Globus pallidus (tissue), 1 donor: ENCODE measurements around the gene ATG16L2.

Experiments
- DNase-seq: peaks from one replicate; pipeline ENCODE4 v3.0.0-alpha.2; 2015; ENCODE audit warnings: low spot score

ATG16L2 gene, protein sequence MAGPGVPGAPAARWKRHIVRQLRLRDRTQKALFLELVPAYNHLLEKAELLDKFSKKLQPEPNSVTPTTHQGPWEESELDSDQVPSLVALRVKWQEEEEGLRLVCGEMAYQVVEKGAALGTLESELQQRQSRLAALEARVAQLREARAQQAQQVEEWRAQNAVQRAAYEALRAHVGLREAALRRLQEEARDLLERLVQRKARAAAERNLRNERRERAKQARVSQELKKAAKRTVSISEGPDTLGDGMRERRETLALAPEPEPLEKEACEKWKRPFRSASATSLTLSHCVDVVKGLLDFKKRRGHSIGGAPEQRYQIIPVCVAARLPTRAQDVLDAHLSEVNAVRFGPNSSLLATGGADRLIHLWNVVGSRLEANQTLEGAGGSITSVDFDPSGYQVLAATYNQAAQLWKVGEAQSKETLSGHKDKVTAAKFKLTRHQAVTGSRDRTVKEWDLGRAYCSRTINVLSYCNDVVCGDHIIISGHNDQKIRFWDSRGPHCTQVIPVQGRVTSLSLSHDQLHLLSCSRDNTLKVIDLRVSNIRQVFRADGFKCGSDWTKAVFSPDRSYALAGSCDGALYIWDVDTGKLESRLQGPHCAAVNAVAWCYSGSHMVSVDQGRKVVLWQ

DNA sequence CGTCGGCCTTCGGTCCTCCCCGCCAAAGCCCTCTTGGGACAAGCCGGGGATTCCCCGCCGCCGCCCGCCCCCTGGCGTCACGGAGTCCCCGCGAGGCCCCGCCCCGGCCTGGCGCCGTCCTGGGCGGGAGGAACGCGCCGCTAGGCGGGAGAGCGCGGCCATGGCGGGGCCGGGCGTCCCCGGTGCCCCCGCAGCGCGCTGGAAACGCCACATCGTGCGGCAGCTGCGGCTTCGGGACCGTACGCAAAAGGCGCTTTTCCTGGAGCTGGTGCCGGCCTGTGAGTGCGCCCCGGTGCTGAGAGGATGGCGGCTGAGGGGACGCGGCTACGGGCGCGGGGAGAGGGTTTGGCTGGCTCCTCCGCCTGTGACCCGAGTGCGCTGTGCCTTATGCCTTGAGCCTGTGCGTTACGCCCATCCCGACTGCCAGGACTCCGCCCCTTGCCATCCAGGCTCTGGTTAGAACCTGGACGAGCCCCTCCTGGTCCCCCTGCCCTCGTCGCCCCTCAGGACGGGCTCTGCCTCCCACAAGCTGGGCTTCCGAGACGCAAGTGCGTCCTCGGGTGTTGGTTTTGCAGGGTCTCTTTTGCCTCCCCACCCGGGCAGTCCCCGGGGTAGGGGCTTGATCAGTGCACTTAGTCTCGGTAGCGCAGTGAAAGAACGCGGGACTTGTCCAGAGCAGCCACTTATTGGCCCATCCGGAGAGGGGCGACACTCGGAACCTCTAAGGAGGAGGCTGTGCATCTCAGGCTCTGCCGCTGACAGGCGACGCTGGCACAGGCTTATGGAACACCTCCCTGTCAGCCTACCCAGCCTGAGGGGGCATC, at the start of gene ATG16L2:
ATG16L2 (plus strand) TSS at position 126 of the 824 bp plus-strand sequence; CDS start at position 161, 35 bp downstream.
- DNase-seq: peak; percentile 46

DNA sequence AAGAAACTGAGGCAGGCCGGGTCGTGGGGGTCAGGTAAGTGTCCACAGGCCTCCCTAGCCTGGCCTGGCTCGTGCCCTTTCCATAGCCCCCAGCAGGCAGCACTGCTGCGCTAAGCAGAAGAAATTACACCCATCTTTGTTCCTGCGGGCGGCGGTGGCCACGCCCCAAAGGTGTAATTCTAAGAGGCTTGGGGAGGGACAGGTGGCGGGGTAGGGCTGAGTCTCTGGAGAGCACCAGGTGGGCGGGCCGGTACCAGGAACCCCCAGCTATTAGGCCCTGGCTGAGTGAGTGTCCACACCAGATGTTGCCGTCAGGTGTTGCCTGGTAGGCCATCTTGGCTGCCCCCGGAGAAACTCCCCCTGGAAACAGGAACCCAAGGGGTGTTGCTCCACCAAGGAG, 49.7 kb upstream of the ATG16L2 start:
- no peak for DNase-seq

DNA sequence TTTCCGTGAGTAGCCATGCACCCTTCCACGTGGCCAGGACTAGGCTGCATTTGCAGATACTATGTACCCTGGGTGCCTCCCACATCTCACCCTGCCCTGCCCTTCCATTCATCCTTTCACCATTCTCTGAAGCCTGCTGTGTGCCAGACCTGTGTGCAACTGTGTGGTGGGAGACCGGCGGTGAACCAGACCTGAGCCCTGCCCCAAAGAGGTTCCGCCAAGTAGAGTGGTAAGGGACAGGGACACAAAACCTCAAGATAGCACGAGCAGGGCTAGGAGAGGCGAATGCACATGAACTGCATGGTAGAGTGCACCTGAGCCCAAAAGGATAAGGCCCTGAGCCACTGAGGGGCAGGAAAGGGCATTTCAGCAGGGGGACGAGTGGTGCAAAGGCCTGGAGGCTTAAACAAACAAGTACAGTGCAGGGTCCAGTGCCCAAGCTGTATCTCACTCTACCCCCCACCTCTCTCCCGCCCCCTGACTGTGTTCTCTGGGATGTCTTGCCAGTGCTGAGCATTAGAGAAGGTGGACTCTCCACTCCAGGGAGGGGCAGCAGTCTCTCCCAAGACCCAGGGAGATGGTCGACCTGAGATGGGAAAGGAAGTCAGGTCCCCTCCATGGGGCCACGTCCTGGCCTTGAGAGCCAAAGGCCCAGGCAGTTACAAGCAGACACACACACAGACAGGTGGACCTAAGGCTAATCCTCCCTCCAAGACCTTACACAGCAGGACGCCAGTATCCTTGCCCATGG, 47.9 kb upstream of the ATG16L2 start:
- no peak for DNase-seq

DNA sequence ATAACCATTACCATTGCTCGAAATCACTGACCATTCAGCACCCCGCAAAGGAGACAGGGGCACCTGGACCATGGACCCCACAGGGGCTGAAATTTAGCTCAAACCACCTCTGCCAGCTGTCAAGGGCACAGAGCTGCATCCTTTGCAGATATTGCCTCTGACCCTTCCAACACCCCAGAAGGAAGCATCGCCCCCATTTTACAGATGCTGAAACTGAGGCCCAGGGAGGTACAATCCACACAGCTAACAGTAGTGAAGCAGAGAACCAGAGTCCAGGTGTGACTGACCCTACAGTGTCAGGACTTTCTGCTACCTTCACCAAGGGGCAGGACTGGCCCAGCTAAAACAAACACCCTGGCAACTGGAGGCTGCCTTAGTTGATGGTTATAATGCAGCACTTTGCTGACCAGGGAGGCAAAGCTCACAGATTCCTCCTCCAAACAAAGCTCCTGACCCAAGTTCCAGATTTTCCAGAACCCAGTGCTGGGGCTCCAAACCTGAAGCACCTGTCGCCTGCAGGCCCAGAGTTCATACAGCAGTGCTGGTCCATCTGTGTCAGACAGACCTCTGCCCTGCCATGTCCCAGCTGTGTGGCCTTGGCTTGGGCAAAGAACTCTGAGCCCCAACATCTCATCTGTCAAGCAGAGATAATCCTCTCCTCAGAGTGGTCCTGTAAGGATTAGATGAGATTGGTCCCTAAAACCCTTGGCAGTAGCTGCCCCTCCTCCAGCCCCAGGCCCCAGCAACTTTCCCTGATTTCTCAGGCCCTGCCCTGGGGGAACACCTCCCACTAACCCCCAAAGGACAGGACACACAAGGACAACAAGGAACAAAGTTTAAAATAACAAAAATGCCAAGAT, 46.8 kb upstream of the ATG16L2 start:
- DNase-seq: no peak

DNA sequence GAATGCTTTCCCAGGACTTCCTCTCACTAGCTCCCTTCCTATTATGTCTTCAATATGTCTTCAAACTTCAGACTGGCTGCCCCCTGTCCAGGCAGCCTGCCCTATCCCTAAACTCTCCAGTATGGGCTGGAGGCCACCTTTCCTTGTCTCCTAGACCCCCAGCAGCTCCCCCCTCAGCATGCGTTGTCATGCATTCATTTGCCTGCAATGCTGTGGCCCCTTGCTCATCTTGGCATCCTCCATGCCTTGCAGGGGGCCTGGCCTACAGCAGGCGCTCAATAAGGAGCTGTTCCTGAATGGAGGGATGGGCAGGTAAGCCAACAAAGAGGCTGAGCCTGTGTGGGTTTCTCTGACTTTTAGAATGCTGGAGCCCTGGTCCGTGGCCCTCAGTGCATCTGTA, 45.6 kb upstream of the ATG16L2 start:
- no peak for DNase-seq

DNA sequence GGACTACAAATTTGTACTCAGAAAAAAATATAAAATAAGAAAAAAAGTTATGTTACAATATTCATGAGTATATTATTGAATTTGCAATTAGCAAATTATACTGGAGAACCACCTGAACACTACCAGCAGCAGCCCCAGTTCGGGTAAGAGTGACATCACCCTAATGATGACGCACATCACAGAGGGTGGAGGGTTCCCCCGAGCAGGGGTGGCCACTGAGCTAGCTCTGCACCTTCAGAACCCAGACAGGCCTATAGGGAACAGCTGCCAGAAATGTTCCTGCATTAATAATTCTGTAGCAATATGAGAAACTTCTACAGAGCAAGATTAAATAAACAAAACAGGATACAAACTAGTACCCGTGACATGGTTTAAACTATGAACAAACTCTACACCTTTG, 44.5 kb upstream of the ATG16L2 start:
- DNase-seq: no peak

DNA sequence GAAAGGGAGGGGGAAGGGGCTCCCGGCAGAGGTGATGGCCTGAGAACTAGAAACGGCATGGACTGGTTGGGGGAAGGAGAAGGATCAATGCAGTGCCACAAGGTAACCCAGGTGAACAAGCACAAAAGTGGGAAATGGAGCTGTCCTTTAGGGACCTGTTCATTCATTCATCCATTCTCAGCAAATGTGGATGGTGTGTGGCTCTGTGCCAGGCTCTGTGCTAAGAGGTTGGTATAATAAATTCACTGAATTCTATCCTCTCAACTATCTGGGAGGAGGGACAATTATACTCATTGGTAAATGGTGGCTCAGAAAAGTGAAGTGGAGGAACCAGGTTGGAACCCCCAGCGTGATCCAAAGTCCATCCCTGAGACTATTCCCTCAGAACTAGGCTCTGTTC, 43.4 kb upstream of the ATG16L2 start:
- DNase-seq: no peak

DNA sequence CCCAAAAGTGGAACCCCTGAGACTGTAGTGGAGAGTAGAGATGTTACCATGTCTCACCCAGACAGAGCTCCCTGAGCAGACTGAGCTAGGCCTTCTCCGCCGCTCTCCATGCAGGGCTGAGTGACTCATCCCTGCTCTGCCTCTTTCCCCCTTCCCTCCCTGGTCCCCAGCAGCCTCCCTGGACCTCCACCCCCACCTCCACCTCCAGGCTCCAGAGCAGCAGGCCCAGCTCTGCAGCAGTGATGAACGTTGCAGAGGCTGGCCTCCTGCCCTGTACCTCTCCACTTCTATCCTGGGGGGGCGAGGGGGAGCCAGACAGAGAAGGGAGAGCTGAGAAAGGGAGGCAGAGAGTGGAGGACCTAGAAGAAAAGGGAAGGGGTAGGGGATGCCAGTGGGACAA, 42.7 kb upstream of the ATG16L2 start:
- no peak for DNase-seq

DNA sequence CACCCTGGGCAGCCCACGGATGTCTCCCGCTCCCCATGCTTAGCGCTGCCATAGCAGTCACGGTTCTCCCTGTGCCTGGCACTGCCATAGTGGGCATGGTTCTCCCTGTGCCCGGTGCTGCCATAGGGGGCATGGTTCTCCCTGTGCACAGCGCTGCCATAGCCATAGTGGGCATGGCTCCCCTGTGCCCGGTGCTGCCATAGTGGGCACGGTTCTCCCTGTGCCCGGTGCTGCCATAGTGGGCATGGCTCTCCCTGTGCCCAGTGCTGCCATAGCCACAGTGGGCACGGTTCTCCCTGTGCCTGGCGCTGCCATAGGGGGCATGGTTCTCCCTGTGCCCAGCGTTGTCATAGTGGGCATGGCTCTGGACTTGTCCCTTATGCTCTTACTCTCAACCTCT, 42.2 kb upstream of the ATG16L2 start:
- DNase-seq: no peak

DNA sequence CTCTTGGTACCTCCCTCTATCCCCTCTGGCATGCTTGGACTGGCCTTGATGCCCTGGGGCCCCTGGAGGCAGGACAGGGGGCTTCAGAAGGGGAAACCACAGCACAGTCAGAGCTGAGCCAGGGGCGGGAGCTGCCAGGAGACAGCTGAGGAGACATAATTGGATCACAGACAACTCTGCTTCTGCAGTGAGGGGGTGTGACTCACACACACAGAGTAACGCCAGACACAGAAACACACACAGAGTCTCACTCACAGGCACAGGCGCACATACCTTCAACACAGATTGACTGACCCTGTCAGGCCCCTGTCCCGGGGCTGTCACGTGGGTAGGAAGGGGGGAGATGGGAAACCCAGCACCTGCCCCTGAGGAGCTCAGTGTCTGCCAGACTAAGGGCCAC, 40.9 kb upstream of the ATG16L2 start:
- DNase-seq: peak; percentile 55

DNA sequence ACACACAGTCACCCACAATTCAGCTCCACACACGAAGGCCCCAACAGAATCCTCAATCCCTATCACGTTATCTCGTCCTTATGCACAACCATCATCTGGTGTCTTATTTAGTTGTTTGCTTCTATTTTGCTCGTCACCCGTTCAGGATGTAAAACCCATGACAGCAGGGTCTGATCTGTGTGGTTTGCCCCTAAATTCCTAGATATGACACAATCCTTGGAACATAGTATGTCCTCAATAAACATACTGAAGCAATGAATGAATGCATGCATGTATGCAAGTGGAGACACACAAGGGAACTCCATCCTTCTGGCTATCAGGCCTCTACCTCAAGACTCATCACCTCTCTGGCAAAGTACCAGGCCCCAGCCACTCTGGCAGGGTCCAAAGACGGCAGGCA, 40.5 kb upstream of the ATG16L2 start:
- no peak for DNase-seq

DNA sequence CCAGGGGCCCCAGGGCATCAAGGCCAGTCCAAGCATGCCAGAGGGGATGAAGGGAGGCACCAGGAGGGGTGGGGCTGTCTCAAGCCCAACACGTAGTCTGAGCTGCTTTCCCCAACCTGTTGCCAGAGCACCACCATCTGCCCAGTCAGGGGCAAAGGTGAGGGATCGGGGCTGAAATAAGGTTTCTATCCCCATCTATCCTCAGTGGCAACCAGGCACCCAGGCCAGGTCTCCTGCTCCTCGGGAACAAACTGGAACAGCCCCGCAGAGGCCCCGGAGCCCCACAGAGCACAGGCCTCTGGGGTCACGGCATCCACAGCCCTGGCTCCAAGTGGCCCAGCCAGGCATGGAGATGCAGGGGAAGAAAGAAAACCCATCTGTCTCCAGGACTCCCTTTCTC, 39.7 kb upstream of the ATG16L2 start:
- no peak for DNase-seq

DNA sequence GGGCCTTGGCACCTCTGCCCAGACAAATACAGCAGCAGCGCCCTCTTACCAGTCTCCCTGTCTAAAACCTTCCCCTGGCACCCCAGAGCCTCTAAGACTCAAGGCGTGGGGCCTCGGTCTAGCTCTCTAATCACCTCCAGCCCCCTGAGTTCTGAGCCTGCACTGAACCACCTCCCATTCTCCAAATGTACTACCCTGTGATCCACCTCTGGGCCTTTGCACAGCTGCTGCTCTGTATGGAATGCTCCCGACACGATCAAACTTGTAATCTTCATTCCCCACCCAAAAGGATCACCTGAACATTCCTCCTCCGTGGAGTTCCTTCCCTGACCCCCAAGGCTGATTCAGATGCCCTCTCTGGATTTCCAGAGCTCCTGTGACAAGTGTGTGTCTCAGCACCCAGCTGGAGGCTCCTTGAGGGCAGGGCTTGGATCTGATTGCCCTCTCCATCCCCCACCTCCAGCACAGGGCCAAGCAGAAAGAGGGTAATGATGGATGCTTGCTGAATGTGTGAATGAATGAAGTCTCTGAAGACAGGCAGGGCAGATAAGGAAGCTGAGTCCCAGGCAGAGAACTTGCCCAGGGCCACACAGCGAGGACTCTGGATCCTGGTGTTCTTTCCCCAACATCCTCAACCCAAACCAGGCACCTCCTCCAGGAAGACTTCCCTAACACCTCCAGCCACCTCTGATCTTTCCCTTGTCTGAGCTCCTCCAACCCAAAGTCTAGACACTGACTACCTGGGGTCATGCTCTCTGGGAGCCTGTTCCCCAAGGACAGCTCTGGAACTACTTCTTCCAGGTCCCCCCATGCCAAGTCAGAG, 38.7 kb upstream of the ATG16L2 start:
- no peak for DNase-seq

DNA sequence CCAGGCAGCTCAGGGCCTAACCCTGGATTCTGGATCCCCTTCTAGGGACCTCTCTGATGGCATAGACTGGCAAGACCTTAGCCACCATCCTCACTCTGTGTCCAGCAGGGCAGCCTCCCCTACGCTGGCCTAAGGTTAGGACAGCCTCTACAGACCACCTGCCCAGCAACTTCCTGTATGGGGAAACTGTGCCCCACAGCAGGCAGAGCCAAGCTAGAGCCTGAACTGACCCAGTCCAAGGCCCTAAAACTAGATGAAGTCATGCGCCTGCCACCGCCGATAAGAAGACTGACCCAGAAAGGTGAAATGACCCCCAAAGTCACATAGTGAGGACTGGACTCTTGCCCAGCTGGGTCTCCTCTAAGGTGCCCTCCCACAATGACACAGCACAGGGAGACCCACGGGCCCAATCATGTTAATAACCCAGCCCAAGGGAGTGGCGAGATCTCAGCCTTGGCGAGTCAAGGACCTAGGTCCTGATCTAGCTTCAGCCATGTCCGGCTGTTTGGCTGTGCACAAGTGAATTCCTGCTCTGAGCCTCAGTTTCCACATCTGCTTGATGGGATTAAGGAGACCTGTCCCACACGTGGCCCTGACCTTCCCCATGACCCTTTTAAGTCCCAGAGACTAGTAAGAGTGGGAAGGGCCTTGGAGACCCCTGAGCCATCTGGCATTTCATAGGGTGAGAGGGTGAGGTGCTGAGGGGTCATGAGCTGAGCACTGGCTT, 37.9 kb upstream of the ATG16L2 start:
- DNase-seq: no peak

DNA sequence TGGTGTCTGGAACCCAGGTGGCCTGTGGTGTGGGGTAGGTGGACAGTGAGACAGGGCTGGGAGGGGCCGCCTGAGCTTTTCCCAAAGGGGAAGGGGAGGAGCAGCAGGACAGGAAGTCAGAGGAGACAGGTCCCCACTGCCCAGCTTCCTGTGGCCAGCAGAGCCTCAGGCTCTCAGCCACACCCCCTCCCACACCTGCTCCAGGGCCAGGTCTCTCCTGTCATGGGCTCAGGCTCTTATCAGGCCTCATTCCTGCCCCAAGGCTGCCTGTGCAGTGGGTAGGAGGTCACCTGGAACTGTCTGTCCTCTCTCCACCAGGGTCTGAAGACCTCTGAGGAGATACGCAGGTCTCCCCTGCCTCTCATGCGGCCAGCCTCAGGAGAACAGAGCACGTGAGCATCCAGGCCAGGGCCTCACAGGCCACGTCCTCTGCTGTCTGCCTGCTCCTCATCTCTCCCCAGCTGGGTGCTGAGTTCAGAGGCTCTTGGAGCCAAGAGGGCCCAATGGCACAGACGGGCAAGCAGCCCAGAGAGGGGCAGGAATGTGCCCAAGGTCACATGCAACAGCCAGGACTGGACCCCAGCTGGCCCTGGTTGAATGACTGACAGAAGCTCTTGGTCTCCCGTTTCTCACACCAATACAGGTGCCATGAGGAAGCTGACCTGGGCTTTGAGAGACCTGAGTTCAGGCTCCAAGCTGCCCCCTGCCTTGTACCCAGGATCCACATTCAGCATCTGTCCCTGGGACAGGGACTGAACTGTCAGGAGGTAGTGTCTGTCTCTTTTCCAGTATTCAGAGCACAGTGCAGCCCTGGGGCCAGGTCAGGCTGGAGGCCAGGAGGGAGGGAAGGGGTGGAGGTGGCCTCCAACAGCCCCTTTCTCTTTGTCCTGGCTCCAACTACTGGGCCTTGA, 37.1 kb upstream of the ATG16L2 start:
- peak; percentile 89 for DNase-seq

DNA sequence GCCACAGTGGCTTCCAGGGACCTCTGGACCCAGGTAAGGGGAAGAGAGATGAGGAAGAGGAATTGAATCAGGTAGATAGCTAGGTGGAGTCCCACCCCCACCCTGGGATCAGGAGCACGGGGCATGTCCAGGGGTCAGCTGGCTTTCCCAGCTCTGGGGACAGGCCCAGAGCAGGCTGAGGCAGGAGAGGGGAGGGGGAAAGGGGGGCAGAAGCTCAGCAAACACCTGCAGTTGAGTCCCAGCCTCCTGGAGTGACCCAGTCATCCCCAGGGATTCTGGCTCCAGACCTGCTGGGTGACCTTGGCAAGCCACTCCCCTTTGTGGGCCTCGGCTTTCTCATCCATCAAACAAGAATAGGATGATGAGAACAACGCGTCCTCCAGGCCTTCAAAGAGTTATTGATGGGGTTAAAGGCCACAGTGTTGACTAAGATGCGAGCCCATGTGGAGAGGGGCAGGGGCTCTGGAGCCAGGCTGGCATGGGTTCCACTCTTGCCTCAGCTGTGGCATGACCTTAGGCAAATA, 36.4 kb upstream of the ATG16L2 start:
- peak; percentile 40 for DNase-seq

DNA sequence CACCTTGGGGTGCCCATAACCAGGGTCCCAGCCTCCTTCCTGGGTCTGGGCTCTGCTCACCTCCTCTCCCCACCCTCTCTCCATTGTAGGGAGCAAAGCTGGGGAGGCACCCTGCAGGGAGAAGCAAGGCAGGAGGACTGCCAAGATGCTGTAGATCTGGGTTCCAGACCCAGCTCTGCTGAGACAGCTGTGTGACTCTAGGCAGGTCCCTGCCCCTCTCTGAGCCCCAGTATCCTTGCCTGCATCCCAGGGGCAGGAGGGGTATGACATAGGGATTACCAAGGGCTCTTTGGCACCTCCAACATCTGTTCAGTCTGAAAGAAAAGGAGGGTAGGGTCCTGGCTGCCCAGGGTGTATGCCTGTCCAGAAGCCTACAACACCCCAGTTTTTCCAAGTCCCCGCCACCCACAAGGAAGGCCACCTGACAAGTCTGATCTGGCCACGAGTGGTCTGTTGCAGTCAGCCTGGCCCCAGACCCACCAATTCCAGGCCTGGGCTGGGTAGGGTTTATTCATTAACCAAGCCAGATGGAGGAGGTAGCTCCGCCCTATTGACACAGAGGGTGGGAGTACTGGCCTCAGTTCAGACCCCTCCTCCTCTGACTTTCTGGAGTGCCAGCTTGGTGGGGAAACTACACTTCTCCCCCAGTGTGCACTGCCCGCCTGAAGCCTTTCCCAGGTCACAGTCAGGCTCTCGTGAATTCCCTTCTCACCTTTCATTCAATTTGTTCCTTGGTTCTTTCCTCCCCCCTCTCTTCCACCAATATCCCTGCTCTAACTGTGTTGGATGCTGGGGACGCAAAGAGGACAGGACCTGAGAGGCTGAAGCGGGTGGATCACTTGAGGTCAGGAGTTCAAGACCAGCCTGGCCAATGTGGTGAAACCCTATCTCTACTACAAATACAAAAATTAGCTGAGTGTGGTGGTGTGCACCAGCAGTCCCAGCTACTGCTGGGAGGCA, 35.4 kb upstream of the ATG16L2 start:
- no peak for DNase-seq
